Measurements from ENCODE around the gene RALA. TPM values are rescaled to one million over a fixed set of nuclear protein-coding genes. Genes with fewer than 3 reads are reported as not detected.

Gene RALA
- total and polyA plus RNA-seq, 10 of the 15 experiments (the other 5 are each of a cell fraction or from before 2014, with no cell fraction given) = 7.5 to 53.3 (median 23.1) TPM

DNA sequence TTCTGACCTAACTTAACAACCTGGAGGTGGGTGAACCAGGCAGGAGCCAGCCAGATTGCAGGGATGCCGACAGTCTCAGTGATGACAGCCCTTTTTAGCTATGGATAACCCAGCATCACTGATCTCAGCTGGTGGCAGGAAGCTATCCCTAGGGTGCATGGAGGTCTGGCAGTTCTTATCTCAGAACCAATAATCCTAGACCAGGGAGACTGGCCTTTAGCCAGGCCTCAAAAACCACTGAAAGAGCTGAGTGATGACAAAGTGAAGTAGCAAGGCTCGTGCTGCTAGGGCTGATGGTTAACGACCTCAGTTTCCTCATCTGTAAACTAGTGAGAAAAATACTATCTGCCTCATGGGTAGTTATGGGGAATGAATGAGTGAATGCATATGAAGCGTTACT is 112.5 kb downstream of the RALA start (continued):
- TF ChIP-seq NBN (IDR thresholded peaks at IDR 0.05) (no peak), RELA (IDR thresholded peaks at IDR 0.05; ENCODE audit: borderline replicate concordance, partially characterized antibody) (no peak), BCLAF1 (IDR thresholded peaks at IDR 0.05) (no peak), CHD1 (IDR thresholded peaks at IDR 0.05; ENCODE audit: low read depth, low read length) (no peak), CUX1 (IDR thresholded peaks at IDR 0.05; ENCODE audit: insufficient replicate concordance, low read depth, low read length) (no peak), POLR2AphosphoS2 (IDR thresholded peaks at IDR 0.05; ENCODE audit: low read depth, low read length) (no peak), SPI1 (IDR thresholded peaks at IDR 0.05; ENCODE audit: borderline replicate concordance, insufficient read depth, low read depth, low read length) (no peak), CEBPZ (IDR thresholded peaks at IDR 0.05; ENCODE audit: low read depth, low read length) (no peak), PML (IDR thresholded peaks at IDR 0.05; ENCODE audit: low read length) (no peak), TCF3 (IDR thresholded peaks at IDR 0.05; ENCODE audit: borderline replicate concordance, insufficient read depth, low read depth, low read length) (no peak), NRF1 (conservative IDR thresholded peaks at IDR 0.05; ENCODE audit: low read depth, low read length) (no peak), NFIC (IDR thresholded peaks at IDR 0.05; ENCODE audit: low read depth, low read length) (no peak), ZNF274 (IDR thresholded peaks at IDR 0.05; ENCODE audit: insufficient read depth, insufficient read length) (no peak), ZNF622 (IDR thresholded peaks at IDR 0.05) (no peak), IRF3 (IDR thresholded peaks at IDR 0.05) (no peak), MXI1 (IDR thresholded peaks at IDR 0.05; ENCODE audit: low read depth, low read length) (no peak), RUNX3 (IDR thresholded peaks at IDR 0.05; ENCODE audit: low read length) (peak; percentile 86)
- TF ChIP-seq, protein P1, sequence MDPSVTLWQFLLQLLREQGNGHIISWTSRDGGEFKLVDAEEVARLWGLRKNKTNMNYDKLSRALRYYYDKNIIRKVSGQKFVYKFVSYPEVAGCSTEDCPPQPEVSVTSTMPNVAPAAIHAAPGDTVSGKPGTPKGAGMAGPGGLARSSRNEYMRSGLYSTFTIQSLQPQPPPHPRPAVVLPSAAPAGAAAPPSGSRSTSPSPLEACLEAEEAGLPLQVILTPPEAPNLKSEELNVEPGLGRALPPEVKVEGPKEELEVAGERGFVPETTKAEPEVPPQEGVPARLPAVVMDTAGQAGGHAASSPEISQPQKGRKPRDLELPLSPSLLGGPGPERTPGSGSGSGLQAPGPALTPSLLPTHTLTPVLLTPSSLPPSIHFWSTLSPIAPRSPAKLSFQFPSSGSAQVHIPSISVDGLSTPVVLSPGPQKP (IDR thresholded peaks at IDR 0.05; ENCODE audit: low read depth, low read length) = no peak
